Activated CD8-positive, alpha-beta T cell treated with anti-CD3 and anti-CD28 coated beads, Interleukin-2, amount 10 ng/mL, durations not matched to agents 7 days and 5 days (primary cell): ENCODE measurements around the gene RAB33A. TPM values are rescaled to one million over a fixed set of nuclear protein-coding genes. Genes with fewer than 3 reads are reported as not detected.

ENCODE experiments used
- ATAC-seq: fragments of 150-1000 bp; cut with Tn5 transposase; one replicate; pipeline ENCODE4 v1.10.0; 2021; ENCODE audit warnings: moderate library complexity
- CTCF ChIA-PET: fragments of 350-600 bp; sonication (Branson Sonifier 250); formaldehyde crosslinking; loops from one replicate; lab custom pipeline; 2021; ENCODE audit warnings: antibody characterized with exemption; lab: Charles Lee
- POLR2A ChIA-PET: fragments of 350-600 bp; sonication (Branson Sonifier 250); formaldehyde crosslinking; loops from one replicate; lab custom pipeline; 2021; ENCODE audit warnings: antibody characterized with exemption; lab: Charles Lee
- DNase-seq: peaks from one replicate; pipeline ENCODE4 v3.0.0-alpha.2; 2020
- H3K27ac Mint-ChIP-seq: one replicate; pipeline ENCODE4 v1.8.0; 2021; ENCODE audit warnings: mild to moderate bottlenecking, mixed read lengths
- H3K27me3 Mint-ChIP-seq: one replicate; pipeline ENCODE4 v1.8.0; 2021; ENCODE audit warnings: low read depth, mixed read lengths
- H3K36me3 Mint-ChIP-seq: one replicate; pipeline ENCODE4 v1.8.0; 2021; ENCODE audit warnings: low read depth, mixed read lengths
- H3K4me1 Mint-ChIP-seq: one replicate; pipeline ENCODE4 v1.8.0; 2021; ENCODE audit warnings: low read depth, mixed read lengths
- H3K4me3 Mint-ChIP-seq: one replicate; pipeline ENCODE4 v1.8.0; 2021; ENCODE audit warnings: mild to moderate bottlenecking, mixed read lengths
- H3K9me3 Mint-ChIP-seq: one replicate; pipeline ENCODE4 v1.8.0; 2022; ENCODE audit warnings: mixed read lengths; ENCODE audit not compliant: insufficient read depth
- total RNA-seq, 2 experiments: library from RNA; stranded (reverse); gene quantifications; one replicate each; pipeline ENCODE4 v1.2.3, GENCODE V29; 2021

The RAB33A gene
- total RNA-seq, 2 experiments from 2014 or later: 31.6 to 32.7 TPM

- Mint-ChIP-seq H3K27me3 (no peaks in the 10 kb centered on the region), H3K27ac (no peak overlapping the region), H3K9me3 (no peaks in the 10 kb centered on the region), H3K4me1 (peaks cover 20% of the 10 kb centered on the region), H3K36me3 (peaks cover 9% of the 10 kb centered on the region), H3K4me3 (no peak overlapping the region)
- ChIA-PET CTCF (no interaction called here), POLR2A (no interaction called here)
- ATAC-seq: no peak
- DNase-seq: no peak
Measured at GRCh38 chrX:130158311-130158710, 13.5 kb upstream of the RAB33A start.

GRCh38 chrX:130159776-130160175 is 12.0 kb upstream of the RAB33A start:
- DNase-seq (no peak), ATAC-seq (no peak)
- peaks cover 11% of the 10 kb centered on the region for H3K36me3 Mint-ChIP-seq
- no peaks in the 10 kb centered on the region for H3K9me3 Mint-ChIP-seq
- no peaks in the 10 kb centered on the region for H3K27me3 Mint-ChIP-seq
- POLR2A ChIA-PET: no interaction called here
- H3K4me3 Mint-ChIP-seq: no peak overlapping the region
- CTCF ChIA-PET: interaction anchor here (1.1 to 1.3 kb wide), 2 partner anchors 14 to 80 kb away, joined by 3 to 8 read pairs; no protein-coding TSS in a partner anchor
- H3K4me1 Mint-ChIP-seq: peaks cover 32% of the 10 kb centered on the region
- H3K27ac Mint-ChIP-seq: no peak overlapping the region

- no peak overlapping the region for H3K4me3 Mint-ChIP-seq
- ChIA-PET CTCF (interaction anchor here (0.8 to 1.1 kb wide), 3 partner anchors 15 to 83 kb away, joined by 3 to 4 read pairs (median 3); no protein-coding TSS in a partner anchor), POLR2A (no interaction called here)
- ATAC-seq (no peak), DNase-seq (no peak)
- peaks cover 40% of the 10 kb centered on the region for H3K4me1 Mint-ChIP-seq
- H3K27me3 Mint-ChIP-seq: no peaks in the 10 kb centered on the region
- H3K27ac Mint-ChIP-seq: no peak overlapping the region
- no peaks in the 10 kb centered on the region for H3K9me3 Mint-ChIP-seq
- H3K36me3 Mint-ChIP-seq: peaks cover 9% of the 10 kb centered on the region
Measured at GRCh38 chrX:130162094-130162735, 9.5 kb upstream of the RAB33A start.

- POLR2A ChIA-PET: no interaction called here
- H3K4me1 Mint-ChIP-seq: peaks cover 45% of the 10 kb centered on the region
- no peak overlapping the region for H3K27ac Mint-ChIP-seq
Measured at GRCh38 chrX:130163398-130163797, 8.4 kb upstream of the RAB33A start.

GRCh38 chrX:130165181-130165702 is 6.5 kb upstream of the RAB33A start:
- ATAC-seq (no peak), DNase-seq (no peak)
- peak overlapping the region; percentile 88 for H3K27ac Mint-ChIP-seq
- H3K27me3 Mint-ChIP-seq: no peaks in the 10 kb centered on the region
- POLR2A ChIA-PET: interaction anchor here (0.6 to 1.0 kb wide), 2 partner anchors 77 to 378 kb away, joined by 3 read pairs; no protein-coding TSS in a partner anchor
- peaks cover 43% of the 10 kb centered on the region for H3K4me1 Mint-ChIP-seq
- H3K36me3 Mint-ChIP-seq: peaks cover 5% of the 10 kb centered on the region
- H3K9me3 Mint-ChIP-seq: no peaks in the 10 kb centered on the region
- CTCF ChIA-PET: interaction anchor here (0.7 to 1.3 kb wide), 4 partner anchors 11 to 85 kb away, joined by 3 to 5 read pairs (median 4); no protein-coding TSS in a partner anchor
- H3K4me3 Mint-ChIP-seq: peak overlapping the region; percentile 80

More at GRCh38 chrX:130163398-130163797, 8.4 kb upstream of the RAB33A start:
- Mint-ChIP-seq H3K4me3 (peak overlapping the region; percentile 36), H3K36me3 (peaks cover 9% of the 10 kb centered on the region), H3K9me3 (no peaks in the 10 kb centered on the region), H3K27me3 (no peaks in the 10 kb centered on the region)
- no peak for ATAC-seq
- DNase-seq: no peak
- CTCF ChIA-PET: interaction anchor here (0.7 kb wide), 1 partner anchor 30 kb away, joined by 3 read pairs; no protein-coding TSS in a partner anchor

GRCh38 chrX:130165703-130166502 is 5.9 kb upstream of the RAB33A start, which contains the start of gene AIFM1:
Gene AIFM1 (minus strand): TSS chrX:130165841. CDS start chrX:130165656, 185 bp downstream.
- DNase-seq (peak; percentile 91), ATAC-seq (peak; percentile 94)
- ChIA-PET POLR2A (interaction anchor here (0.6 to 1.0 kb wide), 2 partner anchors 78 to 379 kb away, joined by 3 read pairs; no protein-coding TSS in a partner anchor), CTCF (interaction anchor here (0.7 to 1.3 kb wide), 4 partner anchors 10 to 86 kb away, joined by 3 to 5 read pairs (median 4); no protein-coding TSS in a partner anchor)
- Mint-ChIP-seq H3K27me3 (no peaks in the 10 kb centered on the region), H3K4me3 (peak within 1 kb of the TSS; percentile 80), H3K27ac (peak within 1 kb of the TSS; percentile 88), H3K4me1 (peaks cover 49% of the 10 kb centered on the region), H3K9me3 (no peaks in the 10 kb centered on the region), H3K36me3 (peaks cover 5% of the 10 kb centered on the region)

- Mint-ChIP-seq H3K27ac (peak overlapping the region; percentile 88), H3K27me3 (no peaks in the 10 kb centered on the region), H3K9me3 (no peaks in the 10 kb centered on the region), H3K36me3 (peaks cover 5% of the 10 kb centered on the region), H3K4me3 (peak overlapping the region; percentile 80), H3K4me1 (peaks cover 50% of the 10 kb centered on the region)
- POLR2A ChIA-PET: no interaction called here
- no peak for DNase-seq
- CTCF ChIA-PET: interaction anchor here (1.3 kb wide), 1 partner anchor 85 kb away, joined by 5 read pairs; no protein-coding TSS in a partner anchor
- ATAC-seq: no peak
Measured at GRCh38 chrX:130166503-130166777, 5.3 kb upstream of the RAB33A start.

- no peak for ATAC-seq
Measured at GRCh38 chrX:130167040-130167439, 4.7 kb upstream of the RAB33A start.

GRCh38 chrX:130170752-130171445 is 863 bp upstream of the RAB33A start:
- Mint-ChIP-seq H3K4me1 (peaks cover 42% of the 10 kb centered on the region), H3K4me3 (peak overlapping the region; percentile 91), H3K9me3 (no peaks in the 10 kb centered on the region), H3K27me3 (no peaks in the 10 kb centered on the region), H3K36me3 (peaks cover 18% of the 10 kb centered on the region), H3K27ac (peak overlapping the region; percentile 93)
- peak; percentile 83 for DNase-seq
- ChIA-PET CTCF (interaction anchor here (0.9 to 2.3 kb wide), 8 partner anchors 22 to 91 kb away, joined by 3 to 9 read pairs (median 5); no protein-coding TSS in a partner anchor), POLR2A (interaction anchor here (1.1 to 1.6 kb wide), 4 partner anchors 16 to 91 kb away, joined by 3 to 6 read pairs (median 5); no protein-coding TSS in a partner anchor)
- peak; percentile 81 for ATAC-seq

More at GRCh38 chrX:130167040-130167439, 4.7 kb upstream of the RAB33A start:
- Mint-ChIP-seq H3K4me1 (peaks cover 48% of the 10 kb centered on the region), H3K36me3 (peaks cover 5% of the 10 kb centered on the region), H3K9me3 (no peaks in the 10 kb centered on the region), H3K27ac (peak overlapping the region; percentile 88), H3K27me3 (no peaks in the 10 kb centered on the region), H3K4me3 (peak overlapping the region; percentile 80)
- no peak for DNase-seq
- ChIA-PET CTCF (interaction anchor here (1.0 kb wide), 1 partner anchor 14 kb away, joined by 3 read pairs; no protein-coding TSS in a partner anchor), POLR2A (no interaction called here)

GRCh38 chrX:130172127-130172845 is 524 bp downstream of the RAB33A start:
- CTCF ChIA-PET: interaction anchor here (1.4 to 1.6 kb wide), 2 partner anchors 18 to 93 kb away, joined by 3 to 4 read pairs; no protein-coding TSS in a partner anchor
- no peak for DNase-seq

More at GRCh38 chrX:130172127-130172845, 524 bp downstream of the RAB33A start:
- Mint-ChIP-seq H3K27ac (peak overlapping the region; percentile 93), H3K36me3 (peaks cover 30% of the 10 kb centered on the region), H3K27me3 (no peaks in the 10 kb centered on the region), H3K4me3 (peak overlapping the region; percentile 91), H3K4me1 (peaks cover 50% of the 10 kb centered on the region), H3K9me3 (no peaks in the 10 kb centered on the region)
- POLR2A ChIA-PET: interaction anchor here (1.1 to 1.6 kb wide), 2 partner anchors 86 to 90 kb away, joined by 4 to 6 read pairs; no protein-coding TSS in a partner anchor
- ATAC-seq: no peak
